H1 (cell line): Measurements from ENCODE around the gene LIFR. TPM values are rescaled to one million over a fixed set of nuclear protein-coding genes. Genes with fewer than 3 reads are reported as not detected.
"Not testable (repeated sequence)": the region's sequence is repeated elsewhere in the genome, so short reads cannot be mapped to it uniquely, and the experiment has no call there.

ENCODE experiments used
- CTCF ChIA-PET: fragments of 300-600 bp; sonication (Branson Sonifier 250); formaldehyde crosslinking; loops from one replicate; lab custom pipeline; 2021; ENCODE audit not compliant: partially characterized antibody; lab: Charles Lee
- POLR2A ChIA-PET: fragments of 300-600 bp; sonication (Branson Sonifier 250); formaldehyde crosslinking; loops from one replicate; lab custom pipeline; 2021; ENCODE audit warnings: inconsistent platforms; ENCODE audit not compliant: partially characterized antibody; lab: Charles Lee
- DNase-seq, 2 experiments: peaks; one replicate each; pipeline versions ENCODE4 v3.0.0 to v3.0.0-alpha.2; 2010 to 2022; ENCODE audit warnings: low spot score in 2 of 2, low read depth in 1 of 2, mixed read lengths in 1 of 2
- FAIRE-seq: peaks from 2 replicates; lab custom pipeline; 2011; peaks lifted over from hg19 to GRCh38; lab: Jason Lieb, UNC
- H2AFZ ChIP-seq: 2 replicates; pipeline ENCODE4 v1.8.1; 2012; ENCODE audit warnings: low read length, inconsistent platforms
- H2AK5ac ChIP-seq: 2 replicates; pipeline ENCODE4 v1.6.1; 2013; ENCODE audit warnings: low read depth, low read length
- H2BK120ac ChIP-seq: replicated peaks from 2 replicates; pipeline ENCODE3; 2013; ENCODE audit warnings: low read depth, low read length, inconsistent platforms
- H2BK12ac ChIP-seq: 2 replicates; pipeline ENCODE4 v1.6.1; 2013; ENCODE audit warnings: low read depth, low read length
- H2BK15ac ChIP-seq: 2 replicates; pipeline ENCODE4 v1.6.1; 2013; ENCODE audit warnings: low read length
- H2BK20ac ChIP-seq: 2 replicates; pipeline ENCODE4 v1.6.1; 2013; ENCODE audit warnings: low read length
- H2BK5ac ChIP-seq: 2 replicates; pipeline ENCODE4 v1.6.1; 2013; ENCODE audit warnings: low read depth, low read length
- H3K14ac ChIP-seq: 2 replicates; pipeline ENCODE4 v1.6.1; 2013; ENCODE audit warnings: inconsistent platforms; ENCODE audit not compliant: insufficient read length
- H3K18ac ChIP-seq: 2 replicates; pipeline ENCODE4 v1.6.1; 2013; ENCODE audit warnings: low read length; ENCODE audit errors: extremely low read depth
- H3K23ac ChIP-seq: 2 replicates; pipeline ENCODE4 v1.6.1; 2013; ENCODE audit warnings: inconsistent platforms; ENCODE audit not compliant: insufficient read length
- H3K23me2 ChIP-seq: 2 replicates; pipeline ENCODE4 v1.6.1; 2013; ENCODE audit warnings: low read depth, low read length
- H3K27ac ChIP-seq: 2 replicates; pipeline ENCODE4 v1.6.1; 2011; ENCODE audit warnings: low read depth, low read length, inconsistent platforms
- H3K27me3 ChIP-seq, 4 experiments: replicated peaks in 1 of 4; 1 replicate in 1 of 4; 2 replicates in 3 of 4; pipeline versions ENCODE4 v1.6.1 to v1.8.1; 2011 to 2013; ENCODE audit warnings: low read length in 3 of 4, mild to moderate bottlenecking in 3 of 4, inconsistent platforms in 2 of 4, mixed read lengths in 2 of 4, moderate library complexity in 1 of 4; ENCODE audit not compliant: control insufficient read depth in 3 of 4, insufficient read depth in 3 of 4; ENCODE audit errors: extremely low read depth in 1 of 4
- H3K36me3 ChIP-seq, 4 experiments: 2 replicates each; pipeline versions ENCODE4 v1.6.1 to v1.8.1; 2011 to 2013; ENCODE audit warnings: mild to moderate bottlenecking in 4 of 4, low read length in 3 of 4, moderate library complexity in 2 of 4, control low read depth in 1 of 4, inconsistent platforms in 1 of 4; ENCODE audit not compliant: insufficient read depth in 4 of 4, control insufficient read depth in 2 of 4
- H3K4ac ChIP-seq: replicated peaks from 2 replicates; pipeline ENCODE3; 2013; ENCODE audit warnings: low read length, low read depth, mixed read lengths, inconsistent platforms; ENCODE audit not compliant: insufficient read length
- H3K4me1 ChIP-seq, 4 experiments: replicated peaks in 1 of 4; 1 replicate in 1 of 4; 2 replicates in 3 of 4; pipeline versions ENCODE4 v1.6.1 to v1.8.1; 2011 to 2013; ENCODE audit warnings: low read length in 3 of 4, inconsistent platforms in 2 of 4, mixed read lengths in 1 of 4; ENCODE audit not compliant: insufficient read depth in 4 of 4, control insufficient read depth in 3 of 4
- H3K4me2 ChIP-seq, 2 experiments: 2 replicates each; pipeline versions ENCODE4 v1.6.1 to v1.8.1; 2011 to 2013; ENCODE audit warnings: low read depth in 2 of 2, low read length in 2 of 2, control low read depth in 1 of 2, inconsistent platforms in 1 of 2, mild to moderate bottlenecking in 1 of 2; ENCODE audit not compliant: insufficient read depth in 1 of 2
- H3K4me3 ChIP-seq, 4 experiments: fragments of 200-600, 300-600 bp in 1 of 4; sonication (generic), shearing (Covaris generic), sonication (Bioruptor Twin) in 1 of 4; 2 replicates each; pipeline versions ENCODE4 v1.5.1 to v1.8.1; 2011 to 2016; ENCODE audit warnings: low read length in 4 of 4, low read depth in 3 of 4, control low read depth in 2 of 4, inconsistent platforms in 2 of 4, mild to moderate bottlenecking in 2 of 4, mixed read lengths in 1 of 4, moderate library complexity in 1 of 4; ENCODE audit not compliant: insufficient read depth in 2 of 4; ENCODE audit errors: extremely low read depth in 1 of 4
- H3K56ac ChIP-seq: replicated peaks from 2 replicates; pipeline ENCODE3; 2013; ENCODE audit warnings: low read depth, mild to moderate bottlenecking, mixed read lengths, low read length, inconsistent platforms; ENCODE audit not compliant: insufficient read length
- H3K79me1 ChIP-seq: 2 replicates; pipeline ENCODE4 v1.6.1; 2013; ENCODE audit warnings: low read depth, low read length, control low read depth
- H3K79me2 ChIP-seq, 2 experiments: 2 replicates each; pipeline versions ENCODE4 v1.6.1 to v1.8.1; 2012 to 2013; ENCODE audit warnings: low read length in 2 of 2, mild to moderate bottlenecking in 2 of 2, inconsistent platforms in 1 of 2; ENCODE audit not compliant: insufficient read depth in 2 of 2, control insufficient read depth in 1 of 2
- H3K9ac ChIP-seq, 4 experiments: replicated peaks in 1 of 4; 1 replicate in 1 of 4; 2 replicates in 3 of 4; pipeline versions ENCODE4 v1.6.1 to v1.8.1; 2011 to 2013; ENCODE audit warnings: low read depth in 3 of 4, low read length in 3 of 4, control low read depth in 2 of 4, mild to moderate bottlenecking in 2 of 4, moderate library complexity in 2 of 4, inconsistent platforms in 1 of 4; ENCODE audit errors: extremely low read depth in 1 of 4
- H3K9me3 ChIP-seq, 2 experiments: 2 replicates each; pipeline versions ENCODE4 v1.6.1 to v1.8.1; 2012 to 2013; ENCODE audit warnings: mild to moderate bottlenecking in 2 of 2, moderate library complexity in 2 of 2, control low read depth in 1 of 2, inconsistent platforms in 1 of 2, low read depth in 1 of 2, low read length in 1 of 2, mixed read lengths in 1 of 2; ENCODE audit not compliant: insufficient read depth in 2 of 2
- H4K20me1 ChIP-seq, 2 experiments: replicated peaks in 1 of 2; 2 replicates each; pipeline versions ENCODE3 to v1.8.1; 2011 to 2013; ENCODE audit warnings: inconsistent platforms in 2 of 2, low read length in 2 of 2, mild to moderate bottlenecking in 1 of 2; ENCODE audit not compliant: insufficient read depth in 2 of 2, control insufficient read depth in 1 of 2
- H4K5ac ChIP-seq: 2 replicates; pipeline ENCODE4 v1.6.1; 2013; ENCODE audit warnings: low read length, low read depth, mixed read lengths, inconsistent platforms; ENCODE audit not compliant: insufficient read length
- H4K8ac ChIP-seq: 2 replicates; pipeline ENCODE4 v1.8.0; 2013; ENCODE audit warnings: mild to moderate bottlenecking, moderate library complexity, low read length, inconsistent platforms; ENCODE audit not compliant: insufficient read depth; ENCODE audit errors: extremely low read depth
- H4K91ac ChIP-seq: replicated peaks from 2 replicates; pipeline ENCODE3; 2013; ENCODE audit warnings: low read length, mixed read lengths, inconsistent platforms; ENCODE audit not compliant: insufficient read length
- WGBS, 2 experiments: shearing (Covaris generic) in 1 of 2; methylation state at CpG; one replicate each; pipeline versions ENCODE4 v1.1.6 to v1.1.7; 2013 to 2015; ENCODE audit warnings: low lambda C conversion rate in 2 of 2, mixed read lengths in 2 of 2, inconsistent platforms in 1 of 2, low coverage in 1 of 2, missing lambda C conversion rate in 1 of 2; ENCODE audit not compliant: insufficient replicate concordance in 2 of 2, insufficient coverage in 1 of 2, insufficient read length in 1 of 2; ENCODE audit errors: extremely low coverage in 1 of 2, missing lambda C conversion rate in 1 of 2; 5-methylcytosine and 5-hydroxymethylcytosine counted together
- polyA plus RNA-seq, 7 experiments: library from polyadenylated mRNA; depleted of rRNA in 3 of 7; stranded (reverse) in 5 of 7; unstranded in 2 of 7; fragments of >200 nt in 5 of 7; fragments of 200-250 nt in 2 of 7; gene quantifications; 1 replicate in 5 of 7; 2 replicates in 1 of 7; 4 replicates in 1 of 7; pipeline versions ENCODE4 v1.2.1 to v1.2.3, GENCODE V29; 2011 to 2013; ENCODE audit warnings: missing spikeins in 2 of 7, mixed read lengths in 2 of 7
- total RNA-seq: library from RNA; stranded (reverse); fragmentation: NEBNext Ultra II Directional; extraction: Animal tissue kit (Norgen Biotek cat#: 25700); gene quantifications from 2 replicates; pipeline ENCODE4 v1.2.1, GENCODE V29; 2021

Gene LIFR
- total and polyA plus RNA-seq, 2 of the 8 experiments (the other 6 are each of a cell fraction or from before 2014, with no cell fraction given) = 2.0 to 18.9 TPM

DNA sequence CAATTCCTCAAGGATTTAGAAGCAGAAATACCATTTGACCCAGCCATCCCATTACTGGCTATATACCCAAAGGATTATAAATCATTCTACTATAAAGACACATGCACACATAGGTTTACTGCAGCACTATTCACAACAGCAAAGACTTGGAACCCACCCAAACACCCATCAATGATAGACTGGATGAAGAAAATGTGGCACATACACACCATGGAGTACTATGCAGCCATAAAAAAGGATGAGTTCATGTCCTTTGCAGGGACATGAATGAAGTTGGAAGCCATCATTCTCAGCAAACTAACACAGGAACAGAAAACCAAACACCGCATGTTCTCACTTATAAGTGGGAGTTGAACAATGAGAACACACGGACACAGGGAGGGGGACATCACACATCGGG lies 39.8 kb downstream of the LIFR start:
- POLR2A ChIA-PET, H3K79me1 ChIP-seq, H3K9me3 ChIP-seq, H2BK120ac ChIP-seq, H3K4me3 ChIP-seq, H4K91ac ChIP-seq, H3K4me2 ChIP-seq, H2BK12ac ChIP-seq, H3K14ac ChIP-seq, H4K5ac ChIP-seq, H3K18ac ChIP-seq, H2BK5ac ChIP-seq, H3K23ac ChIP-seq, H3K4ac ChIP-seq, FAIRE-seq, H2AK5ac ChIP-seq, H3K9ac ChIP-seq, H3K4me1 ChIP-seq, H2BK20ac ChIP-seq, H3K27ac ChIP-seq, H3K36me3 ChIP-seq, H4K20me1 ChIP-seq, H4K8ac ChIP-seq, H3K23me2 ChIP-seq, H3K79me2 ChIP-seq, H2AFZ ChIP-seq, H3K56ac ChIP-seq, DNase-seq, H3K27me3 ChIP-seq, H2BK15ac ChIP-seq: not testable (repeated sequence)
- CTCF ChIA-PET = interaction anchor here (1.0 to 1.4 kb wide), 2 partner anchors 10 to 75 kb away, joined by 5 to 9 read pairs; no protein-coding TSS in a partner anchor
- 95% methylated on average over 3 of the region's 3 CpGs; no CpG with 5 or more reads in 1 of the 2 experiments for WGBS, 2 experiments
